ENCODE data around the gene PTH2.

- peak; percentile 98 for TF ChIP-seq POLR2A (IDR thresholded peaks at IDR 0.05; ENCODE audit: extremely low read depth, insufficient read length)
- TF ChIP-seq CTCF (IDR thresholded peaks at IDR 0.05; ENCODE audit: low read depth, low read length) = no peak
- peak; percentile 59 for TF ChIP-seq MYC (IDR thresholded peaks at IDR 0.05; ENCODE audit: low read depth, low read length)
- peak; percentile 60 for TF ChIP-seq MAX (IDR thresholded peaks at IDR 0.05; ENCODE audit: low read depth, low read length)
Measured at GRCh38 chr19:49453013-49453756, 29.9 kb upstream of the PTH2 start, which contains the start of gene ALDH16A1.
